Endothelial cell of umbilical vein (primary cell): ENCODE measurements around the gene GNA12. TPM values are rescaled to one million over a fixed set of nuclear protein-coding genes. Genes with fewer than 3 reads are reported as not detected.

Source experiments
- BruUV-seq: library from RNA; stranded (reverse); fragments of 400-500 nt; replicated peaks from 2 replicates; lab custom pipeline; 2021; lab: Mats Ljungman, UMichigan
- CTCF ChIA-PET: fragments of 300-600, 350-600 bp; sonication (Branson Sonifier 250); formaldehyde crosslinking; loops from one replicate; lab custom pipeline; 2021; ENCODE audit warnings: antibody characterized with exemption, inconsistent platforms; lab: Charles Lee
- POLR2A ChIA-PET: fragments of 300-600, 350-600 bp; sonication (Branson Sonifier 250); formaldehyde crosslinking; loops from one replicate; lab custom pipeline; 2021; ENCODE audit warnings: antibody characterized with exemption, inconsistent platforms; lab: Charles Lee
- DNase-seq: peaks from one replicate; pipeline ENCODE4 v3.0.0-alpha.2; 2011; ENCODE audit warnings: low read depth, low spot score
- FAIRE-seq: peaks from 2 replicates; lab custom pipeline; 2011; peaks lifted over from hg19 to GRCh38; lab: Jason Lieb, UNC
- H2AFZ ChIP-seq: 2 replicates; pipeline ENCODE4 v1.6.0; 2012; ENCODE audit warnings: low read depth, low read length, control low read depth, inconsistent platforms
- H3K27ac ChIP-seq: 2 replicates; pipeline ENCODE4 v1.5.1; 2011; ENCODE audit warnings: low read depth, mild to moderate bottlenecking, control low read depth, low read length, moderate library complexity; ENCODE audit not compliant: insufficient read depth
- H3K27me3 ChIP-seq, 2 experiments: 2 replicates each; pipeline versions ENCODE4 v1.6.0 to v1.6.1; 2011; ENCODE audit warnings: low read length in 2 of 2, mixed read lengths in 1 of 2; ENCODE audit not compliant: control insufficient read depth in 2 of 2, insufficient read depth in 2 of 2
- H3K36me3 ChIP-seq, 2 experiments: 2 replicates in 1 of 2; 3 replicates in 1 of 2; pipeline ENCODE4 v1.5.1; 2011; ENCODE audit warnings: low read length in 2 of 2, mild to moderate bottlenecking in 1 of 2, moderate library complexity in 1 of 2; ENCODE audit not compliant: control insufficient read depth in 2 of 2, insufficient read depth in 2 of 2; ENCODE audit errors: extremely low read depth in 1 of 2
- H3K4me1 ChIP-seq: 3 replicates; pipeline ENCODE4 v1.5.1; 2011; ENCODE audit warnings: mild to moderate bottlenecking, low read length; ENCODE audit not compliant: control insufficient read depth, insufficient read depth; ENCODE audit errors: extremely low read depth
- H3K4me2 ChIP-seq: 2 replicates; pipeline ENCODE4 v1.6.1; 2011; ENCODE audit warnings: low read length, control low read depth, mixed read lengths; ENCODE audit not compliant: insufficient read depth
- H3K4me3 ChIP-seq, 3 experiments: fragments of 200-600 bp in 1 of 3; sonication (generic), shearing (Covaris generic) in 1 of 3; replicated peaks in 1 of 3; 2 replicates each; pipeline ENCODE4 v1.5.1; 2011 to 2016; ENCODE audit warnings: control low read depth in 3 of 3, low read length in 3 of 3, mild to moderate bottlenecking in 2 of 3, inconsistent platforms in 1 of 3, low read depth in 1 of 3, moderate library complexity in 1 of 3; ENCODE audit not compliant: insufficient read depth in 1 of 3
- H3K79me2 ChIP-seq: 2 replicates; pipeline ENCODE4 v1.6.0; 2012; ENCODE audit warnings: low read length, inconsistent platforms; ENCODE audit not compliant: control insufficient read depth, insufficient read depth
- H3K9ac ChIP-seq: replicated peaks from 2 replicates; pipeline ENCODE3; 2011; ENCODE audit warnings: low read length, control low read depth; ENCODE audit not compliant: insufficient read depth; ENCODE audit errors: extremely low read depth
- H3K9me1 ChIP-seq: replicated peaks from 3 replicates; pipeline ENCODE4 v1.6.0; 2011; ENCODE audit warnings: mild to moderate bottlenecking, low read length; ENCODE audit not compliant: control insufficient read depth, insufficient read depth; ENCODE audit errors: extremely low read depth
- H3K9me3 ChIP-seq: replicated peaks from 2 replicates; pipeline ENCODE4 v1.5.1; 2012; ENCODE audit warnings: low read length, inconsistent platforms; ENCODE audit not compliant: control insufficient read depth, insufficient read depth
- H4K20me1 ChIP-seq: replicated peaks from 2 replicates; pipeline ENCODE3; 2011; ENCODE audit warnings: mild to moderate bottlenecking, low read length; ENCODE audit not compliant: control insufficient read depth, insufficient read depth; ENCODE audit errors: extremely low read depth
- CTCF ChIP-seq, 2 donors: IDR thresholded peaks; 1 replicate in 1 of 2; 2 replicates in 1 of 2; pipeline ENCODE4 v1.5.1; 2011; ENCODE audit warnings: low read length in 2 of 2, mild to moderate bottlenecking in 2 of 2, moderate library complexity in 2 of 2, control low read depth in 1 of 2, inconsistent platforms in 1 of 2, low read depth in 1 of 2; ENCODE audit not compliant: insufficient read depth in 1 of 2; ENCODE audit errors: extremely low read depth in 1 of 2
- EZH2 ChIP-seq: IDR thresholded peaks from 2 replicates; pipeline ENCODE4 v1.6.1; 2012; ENCODE audit warnings: borderline replicate concordance, low read depth, mild to moderate bottlenecking, moderate library complexity, low read length, inconsistent platforms; ENCODE audit not compliant: severe bottlenecking
- FOS ChIP-seq: IDR thresholded peaks from 2 replicates; pipeline ENCODE4 v1.6.1; 2011; ENCODE audit warnings: mild to moderate bottlenecking, low read length, moderate library complexity, borderline replicate concordance; ENCODE audit not compliant: insufficient read depth
- GATA2 ChIP-seq: IDR thresholded peaks from 2 replicates; pipeline ENCODE4 v1.7.0; 2011; ENCODE audit warnings: low read depth, mild to moderate bottlenecking, moderate library complexity, mixed read lengths, low read length; ENCODE audit not compliant: insufficient read length, insufficient read depth
- JUN ChIP-seq: IDR thresholded peaks from 2 replicates; pipeline ENCODE4 v1.6.1; 2011; ENCODE audit warnings: borderline replicate concordance, low read depth; ENCODE audit not compliant: insufficient read length, insufficient read depth
- MAX ChIP-seq: IDR thresholded peaks from 2 replicates; pipeline ENCODE4 v1.6.1; 2011; ENCODE audit not compliant: insufficient read depth, insufficient read length
- MYC ChIP-seq: IDR thresholded peaks from one replicate; pipeline ENCODE4 v1.6.1; 2011; ENCODE audit warnings: mild to moderate bottlenecking, low read depth, low read length
- POLR2A ChIP-seq: IDR thresholded peaks from 2 replicates; pipeline ENCODE4 v1.6.1; 2012; ENCODE audit warnings: low read depth, mild to moderate bottlenecking, control low read depth, low read length
- POLR2AphosphoS5 ChIP-seq: IDR thresholded peaks from 2 replicates; pipeline ENCODE4 v1.6.1; 2012; ENCODE audit warnings: low read depth, mild to moderate bottlenecking, control low read depth, low read length, moderate library complexity; ENCODE audit not compliant: insufficient read depth
- dilution Hi-C: fragments of 300-500 bp; cut with MboI; formaldehyde crosslinking; loops from one replicate; pipeline ENCODE4 v1.15.0; 2019; ENCODE audit warnings: low sequenced_read_pairs; ENCODE audit not compliant: extremely low pct_ligation_motif_present
- intact Hi-C: fragments of 100-400 bp; cut with micrococcal nuclease; formaldehyde crosslinking; loops from one replicate; pipeline ENCODE4 v1.10.0; 2022
- polyA plus RNA-seq, 4 experiments: library from polyadenylated mRNA; depleted of rRNA in 3 of 4; stranded (reverse) in 3 of 4; unstranded in 1 of 4; fragments of >200 nt; gene quantifications; 2 replicates each; pipeline versions ENCODE4 v1.2.1 to v1.2.3, GENCODE V29; 2011 to 2012; ENCODE audit warnings: missing spikeins in 1 of 4
- total RNA-seq: library from RNA; stranded (reverse); gene quantifications from 2 replicates; pipeline ENCODE4 v1.2.3, GENCODE V29; 2021

GNA12 gene
- total and polyA plus RNA-seq, 2 donors (not counting 3 experiments of a cell fraction or from before 2014, with no cell fraction given), result 63.0 to 75.1 TPM

GRCh38 chr7:2886900-2887299 is 42.8 kb upstream of the GNA12 start:
- Histone ChIP-seq H3K9ac (no peak overlapping the region), H4K20me1 (no peaks in the 10 kb centered on the region), H3K9me3 (no peaks in the 10 kb centered on the region), H3K27me3 (no peaks in the 10 kb centered on the region), H3K36me3 (no peaks in the 10 kb centered on the region), H3K4me3 (no peak overlapping the region), H3K9me1 (no peaks in the 10 kb centered on the region), H3K27ac (no peak overlapping the region), H3K4me1 (no peaks in the 10 kb centered on the region), H2AFZ (no peak overlapping the region), H3K4me2 (no peak overlapping the region), H3K79me2 (no peaks in the 10 kb centered on the region)
- CTCF ChIA-PET, result interaction anchor here (0.9 to 2.6 kb wide), 6 partner anchors 21 to 787 kb away, joined by 3 to 15 read pairs (median 9); no protein-coding TSS in a partner anchor
- no peak for TF ChIP-seq JUN
- peak; percentile 84 to 90 for TF ChIP-seq CTCF (IDR thresholded peaks at IDR 0.05; ENCODE audit: extremely low read depth in 1 of 2, insufficient read depth in 1 of 2, low read depth in 1 of 2, low read length in 2 of 2)
- TF ChIP-seq MAX, result peak; percentile 54
- peak; percentile 50 for TF ChIP-seq MYC
- intact Hi-C loops (loop anchor here (1.0 to 5.0 kb wide), 5 partner anchors 16 to 1010 kb away; partner anchors contain the start of gene SDK1), dilution Hi-C loops (no loop called here)
- POLR2A ChIA-PET, result no interaction called here
- peak; percentile 92 for FAIRE-seq
- DNase-seq, result peak; percentile 62
- no TSS peak for BruUV-seq

- Histone ChIP-seq H3K79me2 (no peaks in the 10 kb centered on the region), H3K4me1 (no peaks in the 10 kb centered on the region), H3K9ac (no peak overlapping the region), H4K20me1 (no peaks in the 10 kb centered on the region), H3K4me2 (no peak overlapping the region), H3K9me1 (no peaks in the 10 kb centered on the region), H3K9me3 (no peaks in the 10 kb centered on the region), H3K4me3 (no peak overlapping the region), H3K27ac (no peak overlapping the region), H3K36me3 (no peaks in the 10 kb centered on the region), H2AFZ (no peak overlapping the region), H3K27me3 (no peaks in the 10 kb centered on the region)
- dilution Hi-C loops, result no loop called here
- no TSS peak for BruUV-seq
- POLR2A ChIA-PET, result no interaction called here
- DNase-seq (no peak), FAIRE-seq (no peak)
- intact Hi-C loops, result loop anchor here (2.0 to 5.0 kb wide), 2 partner anchors 16 to 416 kb away; partner anchors contain the start of gene SDK1
- TF ChIP-seq GATA2 (no peak), POLR2A (no peak), CTCF (IDR thresholded peaks at IDR 0.05; ENCODE audit: extremely low read depth in 1 of 2, insufficient read depth in 1 of 2, low read depth in 1 of 2, low read length in 2 of 2) (no peak), FOS (no peak), JUN (no peak), EZH2 (no peak), MYC (no peak), MAX (no peak), POLR2AphosphoS5 (no peak)
- CTCF ChIA-PET, result interaction anchor here (0.7 to 2.6 kb wide), 6 partner anchors 20 to 787 kb away, joined by 3 to 15 read pairs (median 9); no protein-coding TSS in a partner anchor
Measured at GRCh38 chr7:2886391-2886790, 42.3 kb upstream of the GNA12 start.
